Gastrocnemius medialis (tissue), 4 donors: ENCODE measurements around the gene EIF2A.

Experiments
- POLR2A ChIP-seq, 2 donors: fragments of 450-650 bp; IDR thresholded peaks; one replicate each; pipeline ENCODE4 v1.6.1; 2017; ENCODE audit warnings: antibody characterized with exemption in 2 of 2, mild to moderate bottlenecking in 2 of 2, moderate library complexity in 2 of 2
- TF ChIP-seq, protein P1 (sequence below), 5 experiments: fragments of 450-650 bp in 3 of 5; fragments of 200-600 bp in 2 of 5; sonication (generic) in 2 of 5; IDR thresholded peaks in 4 of 5; conservative IDR thresholded peaks in 1 of 5; 1 replicate in 4 of 5; 2 replicates in 1 of 5; pipeline ENCODE4 v1.5.1; 2016 to 2019; ENCODE audit warnings: antibody characterized with exemption in 5 of 5, mild to moderate bottlenecking in 3 of 5, moderate library complexity in 3 of 5

DNA sequence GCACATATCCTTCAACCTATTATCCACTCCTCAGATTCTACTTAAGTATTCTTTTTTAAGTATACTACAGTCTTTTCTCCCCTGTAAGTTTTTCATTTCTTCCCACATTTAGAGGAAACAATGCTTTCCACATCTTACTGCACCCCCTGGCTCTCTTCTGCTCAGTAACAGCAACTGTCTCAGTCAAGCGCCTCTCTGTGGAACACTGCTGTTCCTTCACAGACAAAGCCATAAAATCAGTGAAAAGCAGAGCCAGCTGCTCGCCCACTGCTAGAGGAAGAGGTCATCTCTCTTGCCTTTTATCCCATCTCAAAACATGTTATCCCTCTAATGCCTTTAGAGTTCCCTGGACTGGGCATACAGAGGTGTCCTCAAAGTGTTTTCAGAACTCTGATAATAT, 25.1 kb upstream of the EIF2A start:
- no peak for TF ChIP-seq POLR2A (IDR thresholded peaks at IDR 0.05)
- TF ChIP-seq, protein P1, sequence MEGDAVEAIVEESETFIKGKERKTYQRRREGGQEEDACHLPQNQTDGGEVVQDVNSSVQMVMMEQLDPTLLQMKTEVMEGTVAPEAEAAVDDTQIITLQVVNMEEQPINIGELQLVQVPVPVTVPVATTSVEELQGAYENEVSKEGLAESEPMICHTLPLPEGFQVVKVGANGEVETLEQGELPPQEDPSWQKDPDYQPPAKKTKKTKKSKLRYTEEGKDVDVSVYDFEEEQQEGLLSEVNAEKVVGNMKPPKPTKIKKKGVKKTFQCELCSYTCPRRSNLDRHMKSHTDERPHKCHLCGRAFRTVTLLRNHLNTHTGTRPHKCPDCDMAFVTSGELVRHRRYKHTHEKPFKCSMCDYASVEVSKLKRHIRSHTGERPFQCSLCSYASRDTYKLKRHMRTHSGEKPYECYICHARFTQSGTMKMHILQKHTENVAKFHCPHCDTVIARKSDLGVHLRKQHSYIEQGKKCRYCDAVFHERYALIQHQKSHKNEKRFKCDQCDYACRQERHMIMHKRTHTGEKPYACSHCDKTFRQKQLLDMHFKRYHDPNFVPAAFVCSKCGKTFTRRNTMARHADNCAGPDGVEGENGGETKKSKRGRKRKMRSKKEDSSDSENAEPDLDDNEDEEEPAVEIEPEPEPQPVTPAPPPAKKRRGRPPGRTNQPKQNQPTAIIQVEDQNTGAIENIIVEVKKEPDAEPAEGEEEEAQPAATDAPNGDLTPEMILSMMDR (IDR thresholded peaks at IDR 0.05 in 4 of 5, conservative IDR thresholded peaks at IDR 0.05 in 1 of 5) = no peak
